Nephron (organoid): ENCODE data around the gene CCDC182.

Source experiments
- H3K27ac Mint-ChIP-seq, 3 experiments: 2 replicates each; pipeline ENCODE4 v1.8.0; 2020; ENCODE audit warnings: mixed read lengths in 3 of 3, mild to moderate bottlenecking in 2 of 3, moderate library complexity in 1 of 3
- H3K27me3 Mint-ChIP-seq: 2 replicates; pipeline ENCODE4 v1.8.0; 2021; ENCODE audit warnings: low read depth, mild to moderate bottlenecking, moderate library complexity, mixed read lengths
- H3K36me3 Mint-ChIP-seq: 2 replicates; pipeline ENCODE4 v1.8.0; 2020; ENCODE audit warnings: low read depth, mixed read lengths
- H3K4me1 Mint-ChIP-seq: 2 replicates; pipeline ENCODE4 v1.8.0; 2020; ENCODE audit warnings: mixed read lengths
- H3K4me3 Mint-ChIP-seq, 3 experiments: 2 replicates each; pipeline ENCODE4 v1.8.0; 2020; ENCODE audit warnings: mild to moderate bottlenecking in 3 of 3, mixed read lengths in 3 of 3, moderate library complexity in 2 of 3
- H3K9me3 Mint-ChIP-seq: 2 replicates; pipeline ENCODE4 v1.8.0; 2020; ENCODE audit warnings: mixed read lengths
- CTCF ChIP-seq, 3 experiments: fragments of 200-600 bp; sonication (generic); IDR thresholded peaks; one replicate each; pipeline ENCODE4 v1.5.0; 2021; ENCODE audit warnings: antibody characterized with exemption in 3 of 3; ENCODE audit not compliant: unreplicated experiment in 3 of 3

CCDC182 gene

DNA sequence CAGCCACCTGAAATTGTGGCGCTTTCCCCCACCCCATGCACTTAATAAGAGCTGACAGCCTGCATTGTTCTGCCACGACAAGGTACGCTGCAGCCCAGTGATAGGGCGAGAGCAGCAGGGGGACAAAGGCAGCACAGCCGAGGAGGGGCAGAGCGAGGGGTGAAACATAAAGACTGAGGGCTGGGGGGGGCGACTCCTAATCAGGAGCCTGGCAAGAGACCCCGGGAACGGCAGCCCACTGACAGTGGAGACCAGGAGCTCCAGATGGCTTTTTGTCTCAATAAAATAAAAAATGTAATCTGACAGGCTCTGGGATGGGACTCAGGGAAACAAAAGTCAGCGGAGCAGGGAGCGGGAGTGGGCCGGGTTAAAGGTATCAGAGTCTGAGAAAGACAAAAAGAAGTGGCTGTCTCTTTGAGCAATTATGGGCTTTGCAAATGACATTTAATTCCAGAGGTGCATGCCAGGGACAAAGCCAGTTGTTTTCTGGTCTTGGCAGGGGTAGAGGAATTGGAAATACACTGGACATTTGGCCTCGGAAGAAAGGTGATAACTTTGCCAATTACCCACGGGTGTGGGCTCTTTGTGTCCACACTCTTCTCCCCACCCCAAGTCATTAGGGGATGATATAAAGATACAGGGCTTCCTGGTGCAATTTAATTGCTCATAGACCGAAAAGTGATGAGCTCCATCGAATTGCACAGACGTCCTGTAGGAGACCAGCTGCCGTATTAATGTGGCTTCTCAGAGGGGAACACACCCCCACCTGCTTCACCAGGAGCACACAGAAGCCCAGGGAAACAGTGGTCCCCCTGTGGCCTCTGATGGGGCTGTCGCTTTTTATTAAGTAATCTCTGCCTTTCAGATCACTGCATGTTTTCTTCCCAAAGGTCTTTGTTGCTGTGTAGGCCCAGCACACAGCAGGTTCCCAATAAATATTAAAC, 17.6 kb upstream of the CCDC182 start:
- TF ChIP-seq CTCF (IDR thresholded peaks at IDR 0.05; ENCODE audit: unreplicated experiment in 3 of 3), result no peak
- Mint-ChIP-seq H3K9me3 (no peaks in the 10 kb centered on the region), H3K4me1 (peaks cover 16% of the 10 kb centered on the region), H3K27me3 (peaks cover 59% of the 10 kb centered on the region), H3K4me3 (no peak overlapping the region), H3K27ac (peak overlapping the region in 1 of 3 experiments; percentile 17), H3K36me3 (no peaks in the 10 kb centered on the region)

GRCh38 chr17:57761887-57762286, 16.8 kb upstream of the CCDC182 start:
- H3K9me3 Mint-ChIP-seq, result no peaks in the 10 kb centered on the region
- no peak overlapping the region for H3K4me3 Mint-ChIP-seq
- peaks cover 57% of the 10 kb centered on the region for H3K27me3 Mint-ChIP-seq
- peaks cover 16% of the 10 kb centered on the region for H3K4me1 Mint-ChIP-seq
- no peak overlapping the region for H3K27ac Mint-ChIP-seq
- no peak for TF ChIP-seq CTCF (IDR thresholded peaks at IDR 0.05; ENCODE audit: unreplicated experiment in 3 of 3)
- no peaks in the 10 kb centered on the region for H3K36me3 Mint-ChIP-seq

GRCh38 chr17:57760046-57760445, 14.9 kb upstream of the CCDC182 start:
- no peak overlapping the region for H3K4me3 Mint-ChIP-seq
- no peaks in the 10 kb centered on the region for H3K9me3 Mint-ChIP-seq
- H3K36me3 Mint-ChIP-seq, result no peaks in the 10 kb centered on the region
- H3K27ac Mint-ChIP-seq, result no peak overlapping the region
- H3K4me1 Mint-ChIP-seq, result peaks cover 16% of the 10 kb centered on the region
- H3K27me3 Mint-ChIP-seq, result peaks cover 53% of the 10 kb centered on the region
- TF ChIP-seq CTCF (IDR thresholded peaks at IDR 0.05; ENCODE audit: unreplicated experiment in 3 of 3), result no peak

GRCh38 chr17:57758654-57759053, 13.6 kb upstream of the CCDC182 start:
- Mint-ChIP-seq H3K27ac (no peak overlapping the region), H3K4me1 (peaks cover 16% of the 10 kb centered on the region), H3K27me3 (peaks cover 54% of the 10 kb centered on the region), H3K36me3 (no peaks in the 10 kb centered on the region), H3K4me3 (no peak overlapping the region), H3K9me3 (no peaks in the 10 kb centered on the region)
- TF ChIP-seq CTCF (IDR thresholded peaks at IDR 0.05; ENCODE audit: unreplicated experiment in 3 of 3), result no peak

DNA sequence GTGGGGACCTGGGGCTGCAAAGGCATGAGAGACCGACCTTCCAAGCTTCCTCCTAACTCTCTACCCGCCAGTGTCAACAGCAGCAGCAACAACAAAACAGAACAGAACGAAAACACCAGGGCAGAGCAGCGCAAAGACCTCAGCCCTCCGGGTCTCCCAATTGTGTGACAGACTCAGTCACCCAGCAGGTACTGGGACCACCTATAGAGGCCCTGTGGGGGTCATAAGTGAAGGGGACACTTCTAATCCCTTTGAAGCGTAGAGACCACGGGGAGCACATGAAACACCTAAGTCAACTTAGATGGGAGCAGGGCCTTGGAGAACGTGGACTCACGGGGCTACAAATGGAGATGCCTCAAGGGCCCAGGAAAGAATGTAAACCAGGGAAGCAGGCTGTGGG, 12.6 kb upstream of the CCDC182 start:
- no peaks in the 10 kb centered on the region for H3K36me3 Mint-ChIP-seq
- H3K4me1 Mint-ChIP-seq, result peaks cover 9% of the 10 kb centered on the region
- no peak overlapping the region for H3K27ac Mint-ChIP-seq
- peaks cover 47% of the 10 kb centered on the region for H3K27me3 Mint-ChIP-seq
- no peaks in the 10 kb centered on the region for H3K9me3 Mint-ChIP-seq
- no peak overlapping the region for H3K4me3 Mint-ChIP-seq
- no peak for TF ChIP-seq CTCF (IDR thresholded peaks at IDR 0.05; ENCODE audit: unreplicated experiment in 3 of 3)

DNA sequence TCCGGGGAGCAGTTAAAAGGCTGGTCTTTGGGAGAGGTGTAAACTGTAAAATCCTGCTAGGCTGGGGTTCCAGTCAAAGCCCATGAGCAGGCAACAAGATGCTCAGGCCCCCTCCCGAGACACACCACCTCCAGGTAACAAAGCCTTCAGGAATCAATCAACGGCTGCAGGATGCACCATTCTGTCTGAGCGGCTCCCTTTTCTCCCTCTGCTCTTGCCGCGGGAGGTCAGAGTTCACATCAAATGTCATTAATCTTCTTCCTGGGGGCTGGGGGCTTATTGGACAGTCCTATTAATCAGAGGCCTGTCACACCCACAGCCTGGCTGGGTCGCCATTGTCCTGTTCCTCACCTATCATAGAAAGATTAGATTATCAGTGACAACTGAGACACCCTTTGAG, 11.9 kb upstream of the CCDC182 start:
- no peak overlapping the region for H3K27ac Mint-ChIP-seq
- H3K4me3 Mint-ChIP-seq, result no peak overlapping the region

More for the DNA sequence above, 11.9 kb upstream of the CCDC182 start:
- Mint-ChIP-seq H3K36me3 (no peaks in the 10 kb centered on the region), H3K27me3 (peaks cover 40% of the 10 kb centered on the region), H3K9me3 (no peaks in the 10 kb centered on the region), H3K4me1 (peaks cover 8% of the 10 kb centered on the region)
- no peak for TF ChIP-seq CTCF (IDR thresholded peaks at IDR 0.05; ENCODE audit: unreplicated experiment in 3 of 3)
